ENCODE measurements around the gene SCAANT1. TPM values are rescaled to one million over a fixed set of nuclear protein-coding genes. Genes with fewer than 3 reads are reported as not detected.

SCAANT1 gene
- total RNA-seq, 1 donor from 2014 or later, result not detected

- TF ChIP-seq CTCF (conservative IDR thresholded peaks at IDR 0.05), result no peak
- Mint-ChIP-seq H3K27ac (ENCODE audit: unreplicated experiment) (no peak overlapping the region), H3K4me3 (no peak overlapping the region), H3K27me3 (ENCODE audit: low read depth) (no peaks in the 10 kb centered on the region), H3K4me1 (peaks cover 13% of the 10 kb centered on the region), H3K36me3 (ENCODE audit: low read depth) (no peaks in the 10 kb centered on the region), H3K9me3 (no peaks in the 10 kb centered on the region)
- no peak for DNase-seq (ENCODE audit: low read depth, low spot score)
These were observed 21.3 kb upstream of the SCAANT1 start for GRCh38 chr3:63933459-63933858.

- Mint-ChIP-seq H3K27ac (ENCODE audit: unreplicated experiment) (no peak overlapping the region), H3K36me3 (ENCODE audit: low read depth) (no peaks in the 10 kb centered on the region), H3K27me3 (ENCODE audit: low read depth) (no peaks in the 10 kb centered on the region), H3K4me1 (peaks cover 16% of the 10 kb centered on the region), H3K4me3 (no peak overlapping the region), H3K9me3 (no peaks in the 10 kb centered on the region)
- DNase-seq (ENCODE audit: low read depth, low spot score), result no peak
- TF ChIP-seq CTCF (conservative IDR thresholded peaks at IDR 0.05), result no peak
These were observed 20.5 kb upstream of the SCAANT1 start for GRCh38 chr3:63932509-63933212.

GRCh38 chr3:63931290-63931689 is 19.1 kb upstream of the SCAANT1 start:
- Mint-ChIP-seq H3K27me3 (ENCODE audit: low read depth) (no peaks in the 10 kb centered on the region), H3K4me1 (peaks cover 23% of the 10 kb centered on the region), H3K27ac (ENCODE audit: unreplicated experiment) (no peak overlapping the region), H3K36me3 (ENCODE audit: low read depth) (peaks cover 9% of the 10 kb centered on the region), H3K4me3 (no peak overlapping the region), H3K9me3 (no peaks in the 10 kb centered on the region)
- no peak for TF ChIP-seq CTCF (conservative IDR thresholded peaks at IDR 0.05)
- no peak for DNase-seq (ENCODE audit: low read depth, low spot score)

GRCh38 chr3:63927422-63928280 is 15.5 kb upstream of the SCAANT1 start:
- DNase-seq (ENCODE audit: low read depth, low spot score), result no peak
- peaks cover 14% of the 10 kb centered on the region for H3K4me1 Mint-ChIP-seq
- H3K9me3 Mint-ChIP-seq, result peaks cover 8% of the 10 kb centered on the region
- H3K36me3 Mint-ChIP-seq (ENCODE audit: low read depth), result peaks cover 35% of the 10 kb centered on the region
- no peak overlapping the region for H3K4me3 Mint-ChIP-seq
- H3K27ac Mint-ChIP-seq (ENCODE audit: unreplicated experiment), result no peak overlapping the region
- TF ChIP-seq CTCF (conservative IDR thresholded peaks at IDR 0.05), result no peak
- H3K27me3 Mint-ChIP-seq (ENCODE audit: low read depth), result no peaks in the 10 kb centered on the region

GRCh38 chr3:63926309-63926708 is 14.1 kb upstream of the SCAANT1 start:
- no peak for TF ChIP-seq CTCF (conservative IDR thresholded peaks at IDR 0.05)
- H3K27ac Mint-ChIP-seq (ENCODE audit: unreplicated experiment), result no peak overlapping the region
- no peak for DNase-seq (ENCODE audit: low read depth, low spot score)
- peaks cover 14% of the 10 kb centered on the region for H3K4me1 Mint-ChIP-seq
- peaks cover 8% of the 10 kb centered on the region for H3K9me3 Mint-ChIP-seq
- no peaks in the 10 kb centered on the region for H3K27me3 Mint-ChIP-seq (ENCODE audit: low read depth)
- peaks cover 38% of the 10 kb centered on the region for H3K36me3 Mint-ChIP-seq (ENCODE audit: low read depth)
- no peak overlapping the region for H3K4me3 Mint-ChIP-seq
